Measurements from ENCODE around the gene PACRG. TPM values are rescaled to one million over a fixed set of nuclear protein-coding genes. Genes with fewer than 3 reads are reported as not detected.

Gene PACRG
- polyA plus RNA-seq, 2 of the 4 experiments (the other 2 are of a cell fraction), result 0.14 to 0.30 TPM

DNA sequence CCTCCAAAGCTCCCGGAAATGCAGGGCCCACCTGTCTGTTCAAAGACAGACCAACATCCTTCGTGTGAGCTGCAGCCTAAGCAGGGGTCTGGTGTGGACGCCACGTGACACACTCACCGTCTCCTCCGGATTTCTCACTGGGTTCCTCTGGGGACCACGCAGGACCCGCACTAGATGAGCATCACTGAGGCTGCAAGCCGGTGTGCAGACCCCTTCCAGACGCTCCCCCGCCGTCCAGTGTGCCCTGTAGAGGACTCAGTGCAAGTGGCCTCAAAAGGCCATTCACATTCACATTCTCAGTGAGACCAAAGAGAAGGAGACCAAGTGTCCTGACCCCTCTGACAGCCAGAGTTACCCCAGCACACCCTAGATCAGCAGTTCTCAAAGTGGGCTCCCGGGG, 595.5 kb downstream of the PACRG start:
- no peak for DNase-seq (ENCODE audit: low read depth in 1 of 2, low spot score in 1 of 2)
- FAIRE-seq, result no peak
- no peak for ATAC-seq
- Histone ChIP-seq H3K4me1 (peaks cover 27% of the 10 kb centered on the region), H3K9me3 (no peaks in the 10 kb centered on the region), H3K4me3 (no peak overlapping the region), H3K27ac (peak overlapping the region; percentile 70 to 71; a peak in 4 of 6 replicates), H3K4me2 (no peak overlapping the region; the same call in 2 of the 3 replicates)
- TF ChIP-seq ZFP36 (IDR thresholded peaks at IDR 0.05; ENCODE audit: borderline replicate concordance, partially characterized antibody) (no peak), NR3C1 (IDR thresholded peaks at IDR 0.05) (no peak), ZSCAN20 (CRISPR knock-in tag; IDR thresholded peaks at IDR 0.05) (no peak), BHLHE40 (IDR thresholded peaks at IDR 0.05; ENCODE audit: low read depth, low read length) (no peak), HOXB13 (CRISPR knock-in tag; IDR thresholded peaks at IDR 0.05; ENCODE audit: low read depth) (no peak), CBX2 (IDR thresholded peaks at IDR 0.05; ENCODE audit: borderline replicate concordance, low read depth) (no peak), CHD2 (IDR thresholded peaks at IDR 0.05; ENCODE audit: low read length, partially characterized antibody) (no peak), RFX5 (IDR thresholded peaks at IDR 0.05) (no peak), KDM5A (IDR thresholded peaks at IDR 0.05) (no peak), JUNB (IDR thresholded peaks at IDR 0.05) (no peak), HOXB5 (CRISPR knock-in tag; IDR thresholded peaks at IDR 0.05) (no peak)
- TF ChIP-seq, protein P1, sequence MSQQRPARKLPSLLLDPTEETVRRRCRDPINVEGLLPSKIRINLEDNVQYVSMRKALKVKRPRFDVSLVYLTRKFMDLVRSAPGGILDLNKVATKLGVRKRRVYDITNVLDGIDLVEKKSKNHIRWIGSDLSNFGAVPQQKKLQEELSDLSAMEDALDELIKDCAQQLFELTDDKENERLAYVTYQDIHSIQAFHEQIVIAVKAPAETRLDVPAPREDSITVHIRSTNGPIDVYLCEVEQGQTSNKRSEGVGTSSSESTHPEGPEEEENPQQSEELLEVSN (IDR thresholded peaks at IDR 0.05; ENCODE audit: borderline replicate concordance, low read depth), result no peak
- TF ChIP-seq, protein P2, sequence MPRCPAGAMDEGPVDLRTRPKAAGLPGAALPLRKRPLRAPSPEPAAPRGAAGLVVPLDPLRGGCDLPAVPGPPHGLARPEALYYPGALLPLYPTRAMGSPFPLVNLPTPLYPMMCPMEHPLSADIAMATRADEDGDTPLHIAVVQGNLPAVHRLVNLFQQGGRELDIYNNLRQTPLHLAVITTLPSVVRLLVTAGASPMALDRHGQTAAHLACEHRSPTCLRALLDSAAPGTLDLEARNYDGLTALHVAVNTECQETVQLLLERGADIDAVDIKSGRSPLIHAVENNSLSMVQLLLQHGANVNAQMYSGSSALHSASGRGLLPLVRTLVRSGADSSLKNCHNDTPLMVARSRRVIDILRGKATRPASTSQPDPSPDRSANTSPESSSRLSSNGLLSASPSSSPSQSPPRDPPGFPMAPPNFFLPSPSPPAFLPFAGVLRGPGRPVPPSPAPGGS (IDR thresholded peaks at IDR 0.05), result no peak
- TF ChIP-seq, protein P3, sequence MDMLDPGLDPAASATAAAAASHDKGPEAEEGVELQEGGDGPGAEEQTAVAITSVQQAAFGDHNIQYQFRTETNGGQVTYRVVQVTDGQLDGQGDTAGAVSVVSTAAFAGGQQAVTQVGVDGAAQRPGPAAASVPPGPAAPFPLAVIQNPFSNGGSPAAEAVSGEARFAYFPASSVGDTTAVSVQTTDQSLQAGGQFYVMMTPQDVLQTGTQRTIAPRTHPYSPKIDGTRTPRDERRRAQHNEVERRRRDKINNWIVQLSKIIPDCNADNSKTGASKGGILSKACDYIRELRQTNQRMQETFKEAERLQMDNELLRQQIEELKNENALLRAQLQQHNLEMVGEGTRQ (IDR thresholded peaks at IDR 0.05), result no peak
- TF ChIP-seq, protein P4, sequence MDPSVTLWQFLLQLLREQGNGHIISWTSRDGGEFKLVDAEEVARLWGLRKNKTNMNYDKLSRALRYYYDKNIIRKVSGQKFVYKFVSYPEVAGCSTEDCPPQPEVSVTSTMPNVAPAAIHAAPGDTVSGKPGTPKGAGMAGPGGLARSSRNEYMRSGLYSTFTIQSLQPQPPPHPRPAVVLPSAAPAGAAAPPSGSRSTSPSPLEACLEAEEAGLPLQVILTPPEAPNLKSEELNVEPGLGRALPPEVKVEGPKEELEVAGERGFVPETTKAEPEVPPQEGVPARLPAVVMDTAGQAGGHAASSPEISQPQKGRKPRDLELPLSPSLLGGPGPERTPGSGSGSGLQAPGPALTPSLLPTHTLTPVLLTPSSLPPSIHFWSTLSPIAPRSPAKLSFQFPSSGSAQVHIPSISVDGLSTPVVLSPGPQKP (IDR thresholded peaks at IDR 0.05; ENCODE audit: low read depth, low read length), result no peak
- CTCF ChIA-PET, result interaction anchor here (0.7 to 1.1 kb wide), 2 partner anchors 12 to 89 kb away, joined by 3 to 4 read pairs; no protein-coding TSS in a partner anchor
- WGBS (ENCODE audit: missing lambda C conversion rate), result 94% methylated on average over 12 of the region's 13 CpGs
- POLR2A ChIA-PET, result no interaction called here

DNA sequence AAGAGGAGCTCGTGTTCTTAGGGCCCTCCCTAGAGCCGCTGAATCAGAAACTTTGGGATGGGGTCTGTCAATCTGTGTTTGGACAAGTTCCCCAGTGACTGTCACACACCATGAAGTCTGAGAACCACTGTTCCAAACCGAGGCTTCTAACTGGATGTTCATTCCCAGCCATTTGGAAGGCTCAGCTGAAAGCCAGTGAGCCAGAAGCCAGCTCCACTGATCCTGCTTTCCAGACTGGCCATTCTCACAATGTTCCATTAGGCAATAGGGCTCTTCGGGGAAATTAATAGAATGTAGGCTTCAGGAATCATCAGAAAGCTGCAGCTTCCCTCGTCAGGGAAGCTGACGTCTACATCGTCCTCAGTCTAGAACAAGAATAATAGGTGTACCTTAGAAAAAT, 595.9 kb downstream of the PACRG start:
- H3K27ac ChIP-seq, result peak overlapping the region; percentile 70 to 71; a peak in 5 of 6 replicates

DNA sequence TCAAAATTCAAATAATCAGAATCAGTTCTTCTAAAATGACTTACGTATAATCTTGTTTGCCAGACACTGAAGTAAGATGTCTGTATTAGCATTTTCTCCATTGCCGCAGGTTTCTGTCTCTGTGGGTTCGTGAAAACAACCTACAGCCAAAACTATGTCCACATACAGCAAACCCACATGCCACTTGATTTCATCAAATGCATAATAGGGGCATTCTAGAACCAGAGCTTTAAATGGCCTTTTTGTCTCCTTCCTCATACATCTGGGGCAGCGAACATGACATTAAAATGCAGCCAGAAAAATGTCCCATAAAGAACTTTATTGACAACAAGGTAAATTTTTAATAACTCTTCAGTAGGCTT, 596.5 kb downstream of the PACRG start:
- peak in 1 of 2 experiments; percentile 13 for DNase-seq (ENCODE audit: low read depth in 1 of 2, low spot score in 1 of 2)
- peak in 1 of 2 experiments; percentile 46; a peak in 3 of 6 replicates for ATAC-seq
- WGBS (ENCODE audit: missing lambda C conversion rate), result 9% methylated on average over 4 of the region's 4 CpGs
- no peaks in the 10 kb centered on the region for H3K9me3 ChIP-seq
- ChIA-PET POLR2A (no interaction called here), CTCF (no interaction called here)
- peak overlapping the region; percentile 85 for H3K4me2 ChIP-seq
- peak overlapping the region; percentile 8; the same call in 1 of the 3 replicates for H3K4me3 ChIP-seq
- peak overlapping the region; percentile 71 to 85 for H3K27ac ChIP-seq
- FAIRE-seq, result no peak
- peaks cover 27% of the 10 kb centered on the region for H3K4me1 ChIP-seq
- TF ChIP-seq MAFK (IDR thresholded peaks at IDR 0.05; ENCODE audit: partially characterized antibody) (no peak), TP53 (CRISPR knock-in tag; IDR thresholded peaks at IDR 0.05) (no peak), HOXA7 (CRISPR knock-in tag; IDR thresholded peaks at IDR 0.05) (no peak), ESRRA (IDR thresholded peaks at IDR 0.05; ENCODE audit: borderline replicate concordance, low read length) (no peak), SMC3 (IDR thresholded peaks at IDR 0.05) (no peak), CEBPB (IDR thresholded peaks at IDR 0.05) (no peak), ZC3H11A (IDR thresholded peaks at IDR 0.05) (no peak), GATA3 (IDR thresholded peaks at IDR 0.05; ENCODE audit: borderline replicate concordance) (no peak), NPAS2 (CRISPR knock-in tag; IDR thresholded peaks at IDR 0.05; ENCODE audit: borderline replicate concordance) (no peak), HOXB13 (CRISPR knock-in tag; IDR thresholded peaks at IDR 0.05; ENCODE audit: low read depth) (no peak), TFCP2L1 (CRISPR knock-in tag; IDR thresholded peaks at IDR 0.05) (no peak), SREBF2 (IDR thresholded peaks at IDR 0.05) (no peak), PHF8 (IDR thresholded peaks at IDR 0.05; ENCODE audit: borderline replicate concordance, low read depth) (no peak)
- TF ChIP-seq, protein P5, sequence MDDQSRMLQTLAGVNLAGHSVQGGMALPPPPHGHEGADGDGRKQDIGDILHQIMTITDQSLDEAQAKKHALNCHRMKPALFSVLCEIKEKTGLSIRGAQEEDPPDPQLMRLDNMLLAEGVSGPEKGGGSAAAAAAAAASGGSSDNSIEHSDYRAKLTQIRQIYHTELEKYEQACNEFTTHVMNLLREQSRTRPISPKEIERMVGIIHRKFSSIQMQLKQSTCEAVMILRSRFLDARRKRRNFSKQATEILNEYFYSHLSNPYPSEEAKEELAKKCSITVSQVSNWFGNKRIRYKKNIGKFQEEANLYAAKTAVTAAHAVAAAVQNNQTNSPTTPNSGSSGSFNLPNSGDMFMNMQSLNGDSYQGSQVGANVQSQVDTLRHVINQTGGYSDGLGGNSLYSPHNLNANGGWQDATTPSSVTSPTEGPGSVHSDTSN (IDR thresholded peaks at IDR 0.05), result no peak

More for the DNA sequence above, 595.9 kb downstream of the PACRG start:
- no peak for DNase-seq (ENCODE audit: low read depth in 1 of 2, low spot score in 1 of 2)
- ATAC-seq, result no peak
- FAIRE-seq, result no peak
- POLR2A ChIA-PET, result no interaction called here
- TF ChIP-seq, protein P6, sequence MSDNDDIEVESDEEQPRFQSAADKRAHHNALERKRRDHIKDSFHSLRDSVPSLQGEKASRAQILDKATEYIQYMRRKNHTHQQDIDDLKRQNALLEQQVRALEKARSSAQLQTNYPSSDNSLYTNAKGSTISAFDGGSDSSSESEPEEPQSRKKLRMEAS (IDR thresholded peaks at IDR 0.05), result no peak
- Histone ChIP-seq H3K4me1 (peaks cover 27% of the 10 kb centered on the region), H3K4me3 (no peak overlapping the region), H3K4me2 (peak overlapping the region; percentile 85; the same call in 2 of the 3 replicates), H3K9me3 (no peaks in the 10 kb centered on the region)
- 79% methylated on average over 7 of the region's 7 CpGs for WGBS (ENCODE audit: missing lambda C conversion rate)
- CTCF ChIA-PET, result no interaction called here
